ENCODE measurements around the gene KIAA1614.
A peak's percentile ranks its signal among the peaks of the same experiment; 100 is the strongest.

The KIAA1614 gene

DNA sequence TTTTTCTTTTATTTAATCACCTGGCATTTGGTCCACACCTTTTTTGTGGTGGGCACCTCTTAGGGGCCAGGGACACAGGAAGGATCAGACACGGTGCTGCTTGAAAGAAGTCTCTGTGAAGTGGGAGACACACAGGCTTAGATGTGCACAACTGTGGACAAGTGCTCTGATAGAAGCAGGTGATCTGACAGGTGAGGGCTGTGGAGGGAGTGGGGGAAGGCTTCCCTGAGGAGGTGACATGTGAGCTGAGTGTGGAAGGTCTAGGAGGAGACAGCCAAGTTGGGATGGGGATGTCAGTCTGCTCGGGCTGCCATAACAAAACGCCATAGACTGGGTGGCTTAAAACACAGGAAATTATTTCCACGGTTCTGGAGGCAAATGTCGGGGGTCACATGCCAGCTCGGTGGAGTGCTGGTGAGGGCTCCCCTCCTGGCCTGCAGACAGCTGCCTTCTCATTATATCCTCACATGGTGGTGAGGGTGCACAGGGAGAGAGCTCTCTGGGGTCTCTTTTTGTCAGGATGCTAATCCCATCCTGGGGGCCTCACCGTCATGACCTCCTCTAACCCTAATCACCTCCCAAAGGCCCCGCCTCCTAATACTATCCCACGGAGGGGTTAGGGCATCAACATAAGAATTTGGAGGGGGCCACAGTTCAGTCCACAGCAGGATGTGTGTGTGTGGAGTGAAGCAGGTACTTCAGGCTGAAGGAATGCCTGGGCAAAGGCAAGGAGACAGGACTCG, 5.2 kb upstream of the KIAA1614 start:
- Histone ChIP-seq H3K27ac (no peak overlapping the region), H3K4me3 (no peak overlapping the region)
- DNase-seq (ENCODE audit: low spot score) = no peak
- TF ChIP-seq, protein P1, sequence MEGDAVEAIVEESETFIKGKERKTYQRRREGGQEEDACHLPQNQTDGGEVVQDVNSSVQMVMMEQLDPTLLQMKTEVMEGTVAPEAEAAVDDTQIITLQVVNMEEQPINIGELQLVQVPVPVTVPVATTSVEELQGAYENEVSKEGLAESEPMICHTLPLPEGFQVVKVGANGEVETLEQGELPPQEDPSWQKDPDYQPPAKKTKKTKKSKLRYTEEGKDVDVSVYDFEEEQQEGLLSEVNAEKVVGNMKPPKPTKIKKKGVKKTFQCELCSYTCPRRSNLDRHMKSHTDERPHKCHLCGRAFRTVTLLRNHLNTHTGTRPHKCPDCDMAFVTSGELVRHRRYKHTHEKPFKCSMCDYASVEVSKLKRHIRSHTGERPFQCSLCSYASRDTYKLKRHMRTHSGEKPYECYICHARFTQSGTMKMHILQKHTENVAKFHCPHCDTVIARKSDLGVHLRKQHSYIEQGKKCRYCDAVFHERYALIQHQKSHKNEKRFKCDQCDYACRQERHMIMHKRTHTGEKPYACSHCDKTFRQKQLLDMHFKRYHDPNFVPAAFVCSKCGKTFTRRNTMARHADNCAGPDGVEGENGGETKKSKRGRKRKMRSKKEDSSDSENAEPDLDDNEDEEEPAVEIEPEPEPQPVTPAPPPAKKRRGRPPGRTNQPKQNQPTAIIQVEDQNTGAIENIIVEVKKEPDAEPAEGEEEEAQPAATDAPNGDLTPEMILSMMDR (IDR thresholded peaks at IDR 0.05) = no peak

DNA sequence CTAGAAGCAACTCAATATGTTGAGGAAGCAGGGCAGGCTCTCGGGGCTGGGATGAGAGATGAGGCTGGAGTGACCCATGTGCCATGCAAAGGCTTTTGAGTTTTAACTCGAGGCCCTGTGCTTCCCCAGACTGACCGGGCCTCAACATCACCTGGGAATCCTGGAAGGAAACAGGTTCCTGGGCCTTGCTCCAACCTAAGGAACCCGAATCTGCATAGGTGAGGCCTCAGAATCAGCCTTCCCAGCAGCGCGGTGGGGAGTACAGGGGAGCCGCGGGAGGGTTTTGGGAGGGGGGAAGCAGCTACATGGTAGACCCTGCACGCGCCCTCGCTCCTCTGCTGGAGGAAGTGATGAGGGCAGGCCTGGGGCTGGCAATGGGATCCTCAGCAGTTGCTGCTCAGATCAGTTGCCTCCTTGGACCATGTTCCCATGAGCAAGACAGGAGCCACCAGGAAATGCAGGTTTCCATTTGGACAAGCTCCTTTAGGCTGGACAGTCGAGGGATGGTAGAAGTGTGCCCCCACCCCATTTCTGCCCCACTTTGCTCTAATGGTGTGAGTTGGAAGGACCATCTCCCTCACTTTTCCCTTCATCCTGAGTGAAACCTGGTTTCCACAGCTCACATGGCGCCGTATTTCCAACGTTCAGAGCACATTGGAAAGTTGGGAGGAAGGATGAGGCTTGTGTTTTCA, 4.5 kb upstream of the KIAA1614 start:
- Histone ChIP-seq H3K4me3 (no peak overlapping the region), H3K27ac (no peak overlapping the region)
- DNase-seq (ENCODE audit: low spot score) = peak; percentile 70
- TF ChIP-seq, protein P1 (IDR thresholded peaks at IDR 0.05) = no peak

DNA sequence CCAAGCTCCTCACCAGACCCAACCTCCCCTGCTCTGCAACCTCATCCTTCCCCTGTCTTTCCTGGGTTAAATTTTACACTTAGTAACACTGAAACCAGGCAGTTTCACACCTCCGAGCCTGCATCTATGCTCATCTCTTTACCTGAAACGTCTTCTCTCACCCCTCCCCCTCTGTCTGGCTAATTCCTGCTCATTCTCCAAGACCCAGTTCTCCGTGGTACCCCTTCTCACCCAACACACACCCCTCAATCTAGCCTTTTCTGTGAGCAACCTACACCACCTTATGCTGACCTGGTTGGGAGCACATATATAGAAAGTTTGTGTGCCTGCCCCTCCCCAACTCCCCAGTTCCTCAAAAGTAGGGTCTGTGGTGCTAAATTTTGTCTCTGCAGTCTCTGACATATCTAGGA, 3.7 kb upstream of the KIAA1614 start:
- H3K4me3 ChIP-seq = no peak overlapping the region
- peak; percentile 28 for DNase-seq (ENCODE audit: low spot score)
- TF ChIP-seq, protein P1 (IDR thresholded peaks at IDR 0.05) = no peak
- H3K27ac ChIP-seq = no peak overlapping the region

GRCh38 chr1:180909462-180909976, 3.2 kb upstream of the KIAA1614 start:
- no peak overlapping the region for H3K4me3 ChIP-seq
- DNase-seq (ENCODE audit: low spot score) = no peak
- TF ChIP-seq, protein P1 (IDR thresholded peaks at IDR 0.05) = no peak
- no peak overlapping the region for H3K27ac ChIP-seq

GRCh38 chr1:180911640-180912191, 981 bp upstream of the KIAA1614 start:
- Histone ChIP-seq H3K27ac (peak overlapping the region; percentile 70 to 89), H3K4me3 (peak overlapping the region; percentile 82)
- peak; percentile 75 for DNase-seq (ENCODE audit: low spot score)
- TF ChIP-seq, protein P1 (IDR thresholded peaks at IDR 0.05) = no peak

DNA sequence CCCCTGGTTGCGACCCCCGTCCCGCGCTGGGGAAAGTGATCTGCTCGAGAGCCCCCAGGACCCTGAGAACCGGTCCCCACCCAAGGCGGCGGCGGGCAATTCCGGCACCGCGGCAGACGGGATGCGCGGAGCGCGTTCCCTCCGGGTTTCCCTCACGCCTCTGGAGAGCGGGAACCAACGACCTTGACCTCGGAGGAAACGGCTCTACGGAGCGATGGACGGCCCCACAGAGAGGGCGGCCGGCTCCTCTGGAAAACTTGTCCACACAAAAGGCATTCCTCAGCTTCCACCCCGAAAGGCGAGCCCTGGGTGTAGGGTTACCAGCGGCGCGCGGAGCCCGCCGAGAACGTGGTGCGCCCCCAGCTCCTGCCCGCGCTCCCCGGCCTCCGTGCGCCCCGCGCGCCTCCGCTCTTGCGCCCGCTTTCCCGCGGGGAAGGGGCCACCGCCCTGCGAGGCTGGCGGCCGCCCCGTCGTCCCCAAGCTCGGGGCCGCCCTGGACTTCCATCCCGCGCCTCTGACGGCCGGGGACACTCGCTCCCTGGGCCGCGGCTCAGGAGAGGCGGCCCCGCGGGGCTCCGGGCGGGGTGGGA, 391 bp upstream of the KIAA1614 start:
- DNase-seq (ENCODE audit: low spot score) = peak; percentile 72
- Histone ChIP-seq H3K27ac (peak overlapping the region; percentile 70 to 89), H3K4me3 (peak overlapping the region; percentile 82)
- TF ChIP-seq, protein P1 (IDR thresholded peaks at IDR 0.05) = no peak
